HCT116 (cell line): ENCODE results near the gene PPM1M.

Experiments
- YY1 ChIP-seq: IDR thresholded peaks from 2 replicates; pipeline ENCODE4 v1.6.1; 2011; ENCODE audit warnings: low read length, low read depth, moderate library complexity, mild to moderate bottlenecking; ENCODE audit not compliant: insufficient replicate concordance; ENCODE audit errors: extremely low read depth
- TF ChIP-seq, protein P1 (sequence below), 3 experiments: fragments of 200-600 bp in 1 of 3; sonication (generic) in 1 of 3; IDR thresholded peaks in 2 of 3; conservative IDR thresholded peaks in 1 of 3; 2 replicates each; pipeline ENCODE4 v1.5.1; 2012 to 2017; ENCODE audit warnings: low read depth in 2 of 3, low read length in 2 of 3, antibody characterized with exemption in 1 of 3, borderline replicate concordance in 1 of 3, control low read depth in 1 of 3, mild to moderate bottlenecking in 1 of 3, mixed read lengths in 1 of 3, mixed run types in 1 of 3, moderate library complexity in 1 of 3; ENCODE audit not compliant: insufficient read depth in 1 of 3

- TF ChIP-seq, protein P1, sequence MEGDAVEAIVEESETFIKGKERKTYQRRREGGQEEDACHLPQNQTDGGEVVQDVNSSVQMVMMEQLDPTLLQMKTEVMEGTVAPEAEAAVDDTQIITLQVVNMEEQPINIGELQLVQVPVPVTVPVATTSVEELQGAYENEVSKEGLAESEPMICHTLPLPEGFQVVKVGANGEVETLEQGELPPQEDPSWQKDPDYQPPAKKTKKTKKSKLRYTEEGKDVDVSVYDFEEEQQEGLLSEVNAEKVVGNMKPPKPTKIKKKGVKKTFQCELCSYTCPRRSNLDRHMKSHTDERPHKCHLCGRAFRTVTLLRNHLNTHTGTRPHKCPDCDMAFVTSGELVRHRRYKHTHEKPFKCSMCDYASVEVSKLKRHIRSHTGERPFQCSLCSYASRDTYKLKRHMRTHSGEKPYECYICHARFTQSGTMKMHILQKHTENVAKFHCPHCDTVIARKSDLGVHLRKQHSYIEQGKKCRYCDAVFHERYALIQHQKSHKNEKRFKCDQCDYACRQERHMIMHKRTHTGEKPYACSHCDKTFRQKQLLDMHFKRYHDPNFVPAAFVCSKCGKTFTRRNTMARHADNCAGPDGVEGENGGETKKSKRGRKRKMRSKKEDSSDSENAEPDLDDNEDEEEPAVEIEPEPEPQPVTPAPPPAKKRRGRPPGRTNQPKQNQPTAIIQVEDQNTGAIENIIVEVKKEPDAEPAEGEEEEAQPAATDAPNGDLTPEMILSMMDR (IDR thresholded peaks at IDR 0.05 in 2 of 3, conservative IDR thresholded peaks at IDR 0.05 in 1 of 3; ENCODE audit: borderline replicate concordance in 1 of 3, insufficient read depth in 1 of 3, low read depth in 2 of 3, low read length in 2 of 3) = no peak
- no peak for TF ChIP-seq YY1
Measured at GRCh38 chr3:52229656-52230055, 15.9 kb upstream of the PPM1M start.
